Spleen (tissue), 11 donors: ENCODE results near the gene DLG2. TPM values are rescaled to one million over a fixed set of nuclear protein-coding genes. Genes with fewer than 3 reads are reported as not detected.

Experiments
- DNase-seq: peaks from one replicate; pipeline ENCODE4 v3.0.0-alpha.2; 2020
- H3K27ac ChIP-seq, 8 donors: fragments of 200-600 bp; sonication (generic) in 7 of 8; 1 replicate in 4 of 8; 2 replicates in 4 of 8; pipeline versions ENCODE4 v1.5.0 to v1.8.0; 2016 to 2021; ENCODE audit warnings: inconsistent platforms in 4 of 8, mild to moderate bottlenecking in 4 of 8, moderate library complexity in 1 of 8
- H3K27me3 ChIP-seq, 7 donors: fragments of 200-600 bp; sonication (generic) in 6 of 7; replicated peaks in 1 of 7; 1 replicate in 4 of 7; 2 replicates in 3 of 7; pipeline versions ENCODE4 v1.5.0 to v1.8.0; 2016 to 2021; ENCODE audit warnings: inconsistent platforms in 3 of 7, mild to moderate bottlenecking in 1 of 7
- H3K36me3 ChIP-seq, 6 donors: fragments of 200-600 bp; sonication (generic) in 5 of 6; 1 replicate in 4 of 6; 2 replicates in 2 of 6; pipeline versions ENCODE4 v1.5.0 to v1.8.0; 2016 to 2021; ENCODE audit warnings: inconsistent platforms in 2 of 6
- H3K4me1 ChIP-seq, 6 donors: fragments of 200-600 bp; sonication (generic) in 5 of 6; 1 replicate in 3 of 6; 2 replicates in 3 of 6; pipeline versions ENCODE4 v1.5.0 to v1.8.0; 2016 to 2021; ENCODE audit warnings: inconsistent platforms in 3 of 6
- H3K4me3 ChIP-seq, 8 donors: fragments of 200-600 bp; sonication (generic) in 7 of 8; 1 replicate in 4 of 8; 2 replicates in 4 of 8; pipeline versions ENCODE4 v1.5.0 to v1.8.0; 2016 to 2021; ENCODE audit warnings: inconsistent platforms in 4 of 8, mild to moderate bottlenecking in 4 of 8, moderate library complexity in 2 of 8
- H3K9me3 ChIP-seq, 8 donors: fragments of 200-600 bp; sonication (generic) in 7 of 8; 1 replicate in 4 of 8; 2 replicates in 4 of 8; pipeline versions ENCODE4 v1.5.0 to v1.8.0; 2016 to 2021; ENCODE audit warnings: inconsistent platforms in 4 of 8
- POLR2A ChIP-seq, 3 donors: fragments of 450-650 bp; IDR thresholded peaks; one replicate each; pipeline ENCODE4 v1.5.1; 2017; ENCODE audit warnings: antibody characterized with exemption in 3 of 3, mild to moderate bottlenecking in 1 of 3
- POLR2AphosphoS5 ChIP-seq, 3 donors: sonication (generic); formaldehyde crosslinking; IDR thresholded peaks; one replicate each; pipeline ENCODE4 v1.5.1; 2017; ENCODE audit warnings: antibody characterized with exemption in 3 of 3
- WGBS, 5 donors: extraction: QIAGEN DNeasy Blood & Tissue Kit in 3 of 5; methylation state at CpG; one replicate each; pipeline versions ENCODE4 v1.1.5 to v1.1.7; 2013 to 2018; 5-methylcytosine and 5-hydroxymethylcytosine counted together
- intact Hi-C: fragments of 100-400 bp; cut with DNase I; formaldehyde crosslinking; loops from one replicate; pipeline ENCODE4 v1.15.0; 2023; ENCODE audit warnings: low total_unique reads
- polyA plus RNA-seq, 3 donors: library from polyadenylated mRNA; stranded (reverse); fragments of 200-250 nt; gene quantifications; one replicate each; pipeline ENCODE4 v1.2.1, GENCODE V29; 2013
- total RNA-seq, 7 donors: library from RNA; depleted of rRNA in 3 of 7; stranded (reverse); fragments of >200 nt in 3 of 7; fragmentation: NEBNext Ultra II Directional in 4 of 7; extraction: Animal tissue kit (Norgen Biotek cat#: 25700) in 4 of 7; gene quantifications; one replicate each; pipeline versions ENCODE4 v1.1.0 to v1.2.1, GENCODE V29; 2016 to 2021
- TF ChIP-seq, protein P1 (sequence below), 11 experiments: fragments of 200-600 bp in 7 of 11; fragments of 450-650 bp in 4 of 11; sonication (generic) in 4 of 11; IDR thresholded peaks in 8 of 11; conservative IDR thresholded peaks in 3 of 11; 1 replicate in 7 of 11; 2 replicates in 4 of 11; pipeline versions ENCODE4 v1.4.0 to v1.8.0; 2016 to 2021; ENCODE audit warnings: antibody characterized with exemption in 11 of 11, inconsistent platforms in 4 of 11, mild to moderate bottlenecking in 1 of 11
- donor health status: healthy with polysubstance abuse.
- donor health status: DM: no; HTN: no; CAD: no; lungs with moderate emphysema.
- donor health status: DM: no; HTN: no; CAD: no.
- donor health status: Bipolar disorder and iron deficiency.
- donor health status: healthy.
- donor health status: DM: no; HTN: no; CAD: no.
- donor health status: DM: yes; HTN: yes; CAD: no.

DLG2 gene
- total and polyA plus RNA-seq, 10 donors = 0.43 to 12.7 (median 7.9) TPM

DNA sequence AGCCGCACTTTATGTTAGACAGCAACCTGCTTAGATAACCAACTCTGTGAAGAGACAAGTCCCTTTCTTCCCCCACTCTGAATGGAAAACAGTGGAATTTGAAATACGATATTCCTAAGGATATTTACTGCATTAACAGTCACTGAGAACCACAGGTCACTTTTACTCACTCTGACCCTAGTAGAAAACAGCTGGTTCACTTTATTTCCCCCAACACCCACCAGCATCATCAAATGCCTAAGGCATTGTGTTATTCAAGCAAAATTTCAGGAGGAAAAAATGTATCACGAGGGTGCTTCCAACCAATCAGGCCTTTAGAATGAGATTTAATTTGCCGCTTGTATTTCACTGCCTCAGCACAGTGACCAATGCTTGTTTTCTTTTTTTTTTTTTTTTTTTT lies 1206.9 kb downstream of the DLG2 start:
- Histone ChIP-seq H3K27me3 (no peaks in the 10 kb centered on the region), H3K27ac (no peak overlapping the region), H3K9me3 (no peaks in the 10 kb centered on the region), H3K4me1 (no peaks in the 10 kb centered on the region), H3K4me3 (no peak overlapping the region), H3K36me3 (no peaks in the 10 kb centered on the region)
- TF ChIP-seq POLR2AphosphoS5 (IDR thresholded peaks at IDR 0.05) (no peak), POLR2A (IDR thresholded peaks at IDR 0.05) (no peak)
- TF ChIP-seq, protein P1, sequence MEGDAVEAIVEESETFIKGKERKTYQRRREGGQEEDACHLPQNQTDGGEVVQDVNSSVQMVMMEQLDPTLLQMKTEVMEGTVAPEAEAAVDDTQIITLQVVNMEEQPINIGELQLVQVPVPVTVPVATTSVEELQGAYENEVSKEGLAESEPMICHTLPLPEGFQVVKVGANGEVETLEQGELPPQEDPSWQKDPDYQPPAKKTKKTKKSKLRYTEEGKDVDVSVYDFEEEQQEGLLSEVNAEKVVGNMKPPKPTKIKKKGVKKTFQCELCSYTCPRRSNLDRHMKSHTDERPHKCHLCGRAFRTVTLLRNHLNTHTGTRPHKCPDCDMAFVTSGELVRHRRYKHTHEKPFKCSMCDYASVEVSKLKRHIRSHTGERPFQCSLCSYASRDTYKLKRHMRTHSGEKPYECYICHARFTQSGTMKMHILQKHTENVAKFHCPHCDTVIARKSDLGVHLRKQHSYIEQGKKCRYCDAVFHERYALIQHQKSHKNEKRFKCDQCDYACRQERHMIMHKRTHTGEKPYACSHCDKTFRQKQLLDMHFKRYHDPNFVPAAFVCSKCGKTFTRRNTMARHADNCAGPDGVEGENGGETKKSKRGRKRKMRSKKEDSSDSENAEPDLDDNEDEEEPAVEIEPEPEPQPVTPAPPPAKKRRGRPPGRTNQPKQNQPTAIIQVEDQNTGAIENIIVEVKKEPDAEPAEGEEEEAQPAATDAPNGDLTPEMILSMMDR (IDR thresholded peaks at IDR 0.05 in 8 of 11, conservative IDR thresholded peaks at IDR 0.05 in 3 of 11) = no peak
- 75 to 81% (median 78%) methylated on average over 4 of the region's 4 CpGs for WGBS, 5 donors
- intact Hi-C loops = no loop called here
- no peak for DNase-seq

DNA sequence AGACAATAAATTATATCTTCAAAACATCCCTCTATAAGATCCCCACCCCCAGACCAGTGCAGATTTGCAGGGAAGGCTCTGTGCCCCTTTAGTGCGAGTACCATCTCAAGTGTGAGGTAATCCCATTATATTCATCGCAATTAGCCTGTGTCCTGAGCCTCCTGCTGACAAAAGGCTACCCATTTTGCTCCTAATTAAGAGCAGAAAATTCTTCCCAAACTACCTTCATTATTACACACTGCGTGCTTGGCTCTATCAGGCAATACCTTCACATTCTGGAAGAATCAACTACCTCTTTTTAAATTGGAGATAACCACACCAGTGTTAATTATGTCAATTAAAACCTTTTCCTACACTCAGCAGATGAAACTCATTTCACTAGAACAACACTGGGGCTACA lies 1207.5 kb downstream of the DLG2 start:
- H3K27ac ChIP-seq = no peak overlapping the region
- no peaks in the 10 kb centered on the region for H3K4me1 ChIP-seq
- no peaks in the 10 kb centered on the region for H3K36me3 ChIP-seq
- TF ChIP-seq POLR2AphosphoS5 (IDR thresholded peaks at IDR 0.05) (no peak), POLR2A (IDR thresholded peaks at IDR 0.05) (no peak)
- TF ChIP-seq, protein P1 (IDR thresholded peaks at IDR 0.05 in 8 of 11, conservative IDR thresholded peaks at IDR 0.05 in 3 of 11) = no peak
- intact Hi-C loops = no loop called here
- DNase-seq = no peak
- 72 to 86% (median 78%) methylated on average over 3 of the region's 3 CpGs for WGBS, 5 donors
- no peaks in the 10 kb centered on the region for H3K9me3 ChIP-seq
- no peaks in the 10 kb centered on the region for H3K27me3 ChIP-seq
- H3K4me3 ChIP-seq = no peak overlapping the region

DNA sequence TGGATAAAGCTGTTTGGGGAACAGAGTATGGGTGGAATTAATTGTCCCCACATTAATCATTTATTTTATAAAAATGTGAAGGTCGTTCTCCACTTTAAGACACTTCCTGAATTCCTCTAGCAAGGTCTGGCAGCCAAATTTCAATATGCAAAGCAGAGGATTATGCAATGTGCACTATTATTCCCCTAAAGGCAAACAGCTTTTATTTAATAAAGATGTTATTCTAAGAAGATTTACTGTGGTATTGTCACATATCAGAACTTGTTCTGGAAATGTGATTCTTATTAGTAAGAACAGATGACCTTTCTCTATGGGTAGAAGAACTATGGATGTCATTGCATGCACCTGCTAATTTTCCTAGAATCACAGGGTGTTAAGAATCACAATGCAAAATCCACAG lies 1212.2 kb downstream of the DLG2 start:
- TF ChIP-seq, protein P1 (IDR thresholded peaks at IDR 0.05 in 8 of 11, conservative IDR thresholded peaks at IDR 0.05 in 3 of 11) = no peak
- no peak for TF ChIP-seq POLR2A (IDR thresholded peaks at IDR 0.05)
- no peak for TF ChIP-seq POLR2AphosphoS5 (IDR thresholded peaks at IDR 0.05)
- 17 to 30% (median 26%) methylated on average over 1 of the region's 1 CpG for WGBS, 5 donors
- no peak overlapping the region for H3K4me3 ChIP-seq
- no peak overlapping the region for H3K27ac ChIP-seq
- intact Hi-C loops = no loop called here
- no peaks in the 10 kb centered on the region for H3K36me3 ChIP-seq
- H3K4me1 ChIP-seq = no peaks in the 10 kb centered on the region
- no peak for DNase-seq
- H3K27me3 ChIP-seq = no peaks in the 10 kb centered on the region
- H3K9me3 ChIP-seq = no peaks in the 10 kb centered on the region

DNA sequence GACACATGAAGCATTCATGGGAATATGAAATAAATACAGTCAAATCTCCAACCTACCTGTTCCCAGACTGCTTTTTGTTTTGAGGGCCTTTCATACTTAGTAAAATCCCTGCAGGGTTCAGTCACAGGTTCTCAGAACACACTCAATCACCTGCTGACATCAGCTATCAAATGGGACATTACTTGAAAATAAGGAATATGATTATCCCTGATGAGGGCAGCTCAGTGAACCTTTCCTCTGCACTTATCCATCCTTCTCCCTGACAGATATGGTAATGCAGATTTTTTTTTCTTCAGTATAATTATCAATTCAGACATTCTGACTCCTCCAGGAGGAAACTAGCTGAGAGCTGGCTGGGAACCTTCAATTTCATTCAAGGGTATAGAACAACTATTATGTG lies 1213.6 kb downstream of the DLG2 start:
- H3K27me3 ChIP-seq = no peaks in the 10 kb centered on the region
- no peaks in the 10 kb centered on the region for H3K9me3 ChIP-seq
- H3K36me3 ChIP-seq = no peaks in the 10 kb centered on the region
- intact Hi-C loops = no loop called here
- H3K4me1 ChIP-seq = no peaks in the 10 kb centered on the region
- DNase-seq = no peak
- no peak overlapping the region for H3K4me3 ChIP-seq
- TF ChIP-seq, protein P1 (IDR thresholded peaks at IDR 0.05 in 8 of 11, conservative IDR thresholded peaks at IDR 0.05 in 3 of 11) = no peak
- TF ChIP-seq POLR2AphosphoS5 (IDR thresholded peaks at IDR 0.05) = no peak
- TF ChIP-seq POLR2A (IDR thresholded peaks at IDR 0.05) = no peak
- no peak overlapping the region for H3K27ac ChIP-seq
